ENCODE results near the gene ADGRV1.

The ADGRV1 gene

DNA sequence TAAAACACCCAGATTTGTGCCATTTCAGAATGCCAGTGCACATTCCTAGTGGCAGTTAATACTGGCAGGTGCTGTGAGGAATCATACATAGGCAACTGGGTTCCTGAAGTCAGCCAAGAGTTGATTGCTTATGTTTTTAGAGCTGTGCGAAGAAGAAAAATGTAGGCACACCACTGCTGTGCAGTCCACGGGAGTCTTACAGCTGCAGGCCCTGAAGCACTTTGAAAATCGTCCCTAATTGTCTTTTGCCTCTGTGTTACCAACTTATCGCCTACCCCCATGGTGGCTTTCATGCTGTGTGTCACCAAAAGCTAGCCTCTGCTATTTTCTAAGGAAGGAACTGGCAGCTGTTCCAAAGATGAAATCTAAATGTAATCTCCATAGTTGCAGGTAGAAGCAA, 560.6 kb downstream of the ADGRV1 start:
- TF ChIP-seq ZFX (IDR thresholded peaks at IDR 0.05; ENCODE audit: borderline replicate concordance), result no peak
- TF ChIP-seq, protein P1, sequence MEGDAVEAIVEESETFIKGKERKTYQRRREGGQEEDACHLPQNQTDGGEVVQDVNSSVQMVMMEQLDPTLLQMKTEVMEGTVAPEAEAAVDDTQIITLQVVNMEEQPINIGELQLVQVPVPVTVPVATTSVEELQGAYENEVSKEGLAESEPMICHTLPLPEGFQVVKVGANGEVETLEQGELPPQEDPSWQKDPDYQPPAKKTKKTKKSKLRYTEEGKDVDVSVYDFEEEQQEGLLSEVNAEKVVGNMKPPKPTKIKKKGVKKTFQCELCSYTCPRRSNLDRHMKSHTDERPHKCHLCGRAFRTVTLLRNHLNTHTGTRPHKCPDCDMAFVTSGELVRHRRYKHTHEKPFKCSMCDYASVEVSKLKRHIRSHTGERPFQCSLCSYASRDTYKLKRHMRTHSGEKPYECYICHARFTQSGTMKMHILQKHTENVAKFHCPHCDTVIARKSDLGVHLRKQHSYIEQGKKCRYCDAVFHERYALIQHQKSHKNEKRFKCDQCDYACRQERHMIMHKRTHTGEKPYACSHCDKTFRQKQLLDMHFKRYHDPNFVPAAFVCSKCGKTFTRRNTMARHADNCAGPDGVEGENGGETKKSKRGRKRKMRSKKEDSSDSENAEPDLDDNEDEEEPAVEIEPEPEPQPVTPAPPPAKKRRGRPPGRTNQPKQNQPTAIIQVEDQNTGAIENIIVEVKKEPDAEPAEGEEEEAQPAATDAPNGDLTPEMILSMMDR (IDR thresholded peaks at IDR 0.05), result no peak
- H3K27ac ChIP-seq, result no peak overlapping the region

DNA sequence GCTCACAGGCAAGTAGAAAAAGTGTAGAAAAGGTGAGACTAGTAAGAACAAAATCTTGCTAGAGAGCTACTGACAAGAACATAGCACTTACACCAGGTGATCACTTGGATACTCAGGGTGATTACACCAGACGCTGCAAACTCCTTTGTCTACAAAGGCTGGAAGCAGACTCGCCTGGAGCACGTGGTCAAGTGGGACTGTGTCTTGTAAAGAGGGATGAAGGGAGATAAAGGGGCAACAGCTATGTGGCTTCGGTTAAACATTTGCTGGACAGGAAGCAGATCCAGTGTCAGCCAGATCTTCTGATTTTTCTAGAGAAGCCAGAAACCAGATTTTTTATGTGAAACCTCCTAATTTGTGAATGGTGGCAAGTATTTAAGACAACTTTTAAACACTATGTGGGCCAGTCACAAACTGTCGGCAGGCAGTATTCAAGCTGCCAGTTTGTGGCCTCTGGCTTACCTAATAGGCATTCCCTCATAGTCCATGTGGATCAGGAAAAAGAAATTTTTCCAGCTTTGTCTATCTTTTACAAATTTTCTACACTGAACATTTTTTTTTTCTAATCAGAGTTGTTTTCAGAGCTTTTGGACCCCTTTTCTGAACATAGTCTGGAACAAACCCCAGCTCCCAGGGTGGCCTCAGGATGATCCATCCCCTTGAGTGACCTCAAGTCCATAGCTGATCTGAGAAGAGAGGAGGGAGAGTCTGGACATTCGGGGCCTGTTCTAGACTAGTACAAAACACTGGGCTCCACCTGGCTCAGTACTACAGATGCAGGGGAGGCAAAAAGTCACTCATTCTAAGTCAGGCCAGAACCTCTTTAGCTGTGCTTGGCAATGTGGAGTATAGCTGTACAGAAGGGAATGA, 561.6 kb downstream of the ADGRV1 start:
- no peak for TF ChIP-seq ZFX (IDR thresholded peaks at IDR 0.05; ENCODE audit: borderline replicate concordance)
- TF ChIP-seq, protein P1 (IDR thresholded peaks at IDR 0.05), result no peak
- no peak overlapping the region for H3K27ac ChIP-seq

DNA sequence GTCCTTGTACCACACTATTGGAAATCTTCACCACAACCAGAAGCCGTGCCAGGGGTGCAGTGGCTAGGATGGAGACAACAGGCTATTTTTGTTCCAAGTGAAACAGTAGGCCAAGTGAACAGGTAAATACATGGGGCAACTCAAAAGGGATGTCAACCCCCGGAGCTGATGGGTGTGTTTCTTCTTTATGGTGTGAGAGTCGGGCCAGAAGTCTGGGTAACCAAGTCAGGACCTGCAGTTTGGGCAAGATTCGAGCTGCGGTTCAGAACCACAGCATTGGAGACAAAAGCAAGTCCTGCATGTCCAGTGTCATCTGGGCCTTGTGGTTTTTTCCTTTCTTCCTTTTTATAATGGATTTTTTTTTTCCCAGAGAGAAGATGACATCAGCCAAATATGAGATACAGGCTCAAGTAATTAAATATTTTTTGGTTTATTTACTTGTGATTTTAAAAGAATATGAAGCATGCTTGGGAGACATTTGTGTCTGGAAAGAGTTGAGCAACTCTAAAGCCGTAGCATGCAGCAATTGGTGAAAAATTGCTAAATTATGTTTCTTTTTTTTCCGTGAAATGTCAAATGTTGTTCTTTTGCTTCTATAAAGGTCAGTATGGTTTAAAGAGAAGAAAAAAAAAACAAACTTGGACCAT, 562.9 kb downstream of the ADGRV1 start:
- H3K27ac ChIP-seq, result no peak overlapping the region
- TF ChIP-seq, protein P1 (IDR thresholded peaks at IDR 0.05), result no peak
- TF ChIP-seq ZFX (IDR thresholded peaks at IDR 0.05; ENCODE audit: borderline replicate concordance), result no peak

DNA sequence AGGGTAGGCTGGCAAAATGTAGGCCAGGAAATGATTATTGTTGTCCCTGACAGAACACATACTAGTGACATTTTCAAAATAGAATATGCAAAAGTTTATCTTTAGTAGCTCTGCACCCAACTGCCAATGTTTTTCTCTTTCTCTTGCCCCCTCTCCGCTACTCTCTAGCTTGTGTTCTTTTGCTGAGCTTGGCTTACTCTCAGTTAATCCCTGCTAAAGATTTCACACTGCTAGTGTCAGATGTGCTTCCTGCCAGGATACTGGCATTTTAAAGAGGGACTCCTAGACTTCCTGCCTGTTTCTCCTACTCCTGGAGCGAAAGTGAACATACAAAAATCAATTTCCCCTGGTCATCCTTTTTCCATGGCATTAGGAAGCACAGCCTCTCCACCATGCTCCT, 564.1 kb downstream of the ADGRV1 start:
- no peak for TF ChIP-seq ZFX (IDR thresholded peaks at IDR 0.05; ENCODE audit: borderline replicate concordance)
- TF ChIP-seq, protein P1 (IDR thresholded peaks at IDR 0.05), result no peak
- no peak overlapping the region for H3K27ac ChIP-seq

DNA sequence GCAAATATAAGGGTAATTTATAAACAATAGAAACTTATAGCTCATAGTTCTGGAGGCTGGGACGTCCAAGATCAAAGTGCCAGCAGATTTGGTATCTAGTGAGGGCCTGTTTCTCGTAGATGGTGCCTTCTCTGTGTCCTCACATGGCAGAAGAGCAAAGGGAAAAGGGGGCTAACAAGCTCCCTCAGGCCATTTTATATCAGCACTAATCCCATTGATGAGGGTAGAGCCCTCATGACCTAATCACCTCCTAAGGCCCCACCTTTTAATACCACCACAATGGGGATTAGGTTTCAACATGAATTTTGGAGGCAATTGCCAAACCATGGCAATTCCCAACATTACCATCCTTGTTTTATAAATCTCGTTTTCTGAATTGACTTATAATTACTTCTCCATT, 564.7 kb downstream of the ADGRV1 start:
- no peak overlapping the region for H3K27ac ChIP-seq
- TF ChIP-seq ZFX (IDR thresholded peaks at IDR 0.05; ENCODE audit: borderline replicate concordance), result no peak
- TF ChIP-seq, protein P1 (IDR thresholded peaks at IDR 0.05), result no peak

DNA sequence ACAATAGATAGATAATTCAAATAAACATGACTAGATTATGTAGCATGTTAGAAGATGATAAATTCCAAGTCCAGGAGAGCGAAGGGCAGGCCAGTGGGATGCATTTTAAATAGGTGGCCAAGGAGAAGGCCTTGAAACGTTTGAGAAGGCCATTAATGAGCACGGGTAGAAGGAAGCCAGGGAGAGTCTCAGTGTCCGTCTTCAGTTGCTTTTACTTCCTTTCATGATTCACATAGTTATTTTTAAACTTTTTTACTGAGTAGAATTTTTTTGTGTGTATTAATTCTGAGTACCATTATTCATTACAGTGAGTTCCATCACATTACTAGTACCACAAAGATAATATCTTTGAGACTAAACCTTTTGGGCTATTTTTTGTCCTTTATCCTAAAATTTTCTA, 565.3 kb downstream of the ADGRV1 start:
- no peak overlapping the region for H3K27ac ChIP-seq
- TF ChIP-seq, protein P1 (IDR thresholded peaks at IDR 0.05), result no peak
- TF ChIP-seq ZFX (IDR thresholded peaks at IDR 0.05; ENCODE audit: borderline replicate concordance), result no peak

DNA sequence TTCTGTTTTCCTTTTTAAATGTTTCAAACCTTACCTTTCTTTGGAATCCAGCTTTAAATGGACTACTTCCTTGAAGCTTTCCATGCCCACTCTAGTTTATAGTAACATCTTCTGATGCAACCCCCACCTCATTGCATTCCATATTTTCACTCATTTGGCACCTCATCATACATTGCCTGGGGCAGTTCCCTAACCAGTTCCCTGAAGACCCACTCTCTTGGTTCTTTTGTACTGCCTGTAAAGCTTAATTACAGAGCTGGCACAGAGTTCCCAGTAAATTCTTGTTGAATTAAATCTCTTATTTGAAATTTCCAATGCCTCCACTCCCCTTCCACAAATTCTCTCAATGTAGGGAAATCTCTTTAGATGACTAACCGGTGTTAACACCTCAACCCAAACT, 567.3 kb downstream of the ADGRV1 start:
- peak overlapping the region; percentile 60 for H3K27ac ChIP-seq

More for the DNA sequence above, 567.3 kb downstream of the ADGRV1 start:
- no peak for TF ChIP-seq ZFX (IDR thresholded peaks at IDR 0.05; ENCODE audit: borderline replicate concordance)
- TF ChIP-seq, protein P1 (IDR thresholded peaks at IDR 0.05), result no peak

Measured in 22Rv1 (cell line).